Left ventricle myocardium inferior (tissue), 1 donor: Measurements from ENCODE around the gene BCORL1. TPM values are rescaled to one million over a fixed set of nuclear protein-coding genes. Genes with fewer than 3 reads are reported as not detected.

Source experiments
- DNase-seq: peaks from one replicate; pipeline ENCODE4 v3.0.0-alpha.2; 2020
- H3K27ac ChIP-seq: fragments of 200-600 bp; replicated peaks from 2 replicates; pipeline ENCODE4 v1.8.0; 2021
- H3K27me3 ChIP-seq: fragments of 200-600 bp; 2 replicates; pipeline ENCODE4 v1.8.0; 2021; ENCODE audit warnings: low read depth
- H3K36me3 ChIP-seq: fragments of 200-600 bp; 2 replicates; pipeline ENCODE4 v1.8.0; 2021
- H3K4me1 ChIP-seq: fragments of 200-600 bp; 2 replicates; pipeline ENCODE4 v1.8.0; 2021
- H3K4me3 ChIP-seq: fragments of 200-600 bp; 2 replicates; pipeline ENCODE4 v1.8.0; 2021; ENCODE audit warnings: mild to moderate bottlenecking, moderate library complexity
- H3K9me3 ChIP-seq: fragments of 200-600 bp; replicated peaks from 2 replicates; pipeline ENCODE4 v1.8.0; 2021
- intact Hi-C: fragments of 100-400 bp; cut with micrococcal nuclease; formaldehyde crosslinking; loops from one replicate; pipeline ENCODE4 v1.11.0; 2022
- total RNA-seq: library from RNA; stranded (reverse); fragmentation: NEBNext Ultra II Directional; extraction: Animal tissue kit (Norgen Biotek cat#: 25700); gene quantifications from one replicate; pipeline ENCODE4 v1.2.1, GENCODE V29; 2021
- TF ChIP-seq, protein P1 (sequence below): fragments of 200-600 bp; IDR thresholded peaks from 2 replicates; pipeline ENCODE4 v1.8.0; 2021; ENCODE audit warnings: antibody characterized with exemption, mild to moderate bottlenecking, borderline replicate concordance
- donor health status: DM: no; HTN: yes; CAD: no; lungs with severe emphysema.

Gene BCORL1
- total RNA-seq, 1 donor from 2014 or later = 8.2 TPM

- no peaks in the 10 kb centered on the region for H3K27me3 ChIP-seq
- intact Hi-C loops = no loop called here
- H3K36me3 ChIP-seq = peaks cover 9% of the 10 kb centered on the region
Observed at GRCh38 chrX:130002541-130002940, 20.1 kb downstream of the BCORL1 start.

DNA sequence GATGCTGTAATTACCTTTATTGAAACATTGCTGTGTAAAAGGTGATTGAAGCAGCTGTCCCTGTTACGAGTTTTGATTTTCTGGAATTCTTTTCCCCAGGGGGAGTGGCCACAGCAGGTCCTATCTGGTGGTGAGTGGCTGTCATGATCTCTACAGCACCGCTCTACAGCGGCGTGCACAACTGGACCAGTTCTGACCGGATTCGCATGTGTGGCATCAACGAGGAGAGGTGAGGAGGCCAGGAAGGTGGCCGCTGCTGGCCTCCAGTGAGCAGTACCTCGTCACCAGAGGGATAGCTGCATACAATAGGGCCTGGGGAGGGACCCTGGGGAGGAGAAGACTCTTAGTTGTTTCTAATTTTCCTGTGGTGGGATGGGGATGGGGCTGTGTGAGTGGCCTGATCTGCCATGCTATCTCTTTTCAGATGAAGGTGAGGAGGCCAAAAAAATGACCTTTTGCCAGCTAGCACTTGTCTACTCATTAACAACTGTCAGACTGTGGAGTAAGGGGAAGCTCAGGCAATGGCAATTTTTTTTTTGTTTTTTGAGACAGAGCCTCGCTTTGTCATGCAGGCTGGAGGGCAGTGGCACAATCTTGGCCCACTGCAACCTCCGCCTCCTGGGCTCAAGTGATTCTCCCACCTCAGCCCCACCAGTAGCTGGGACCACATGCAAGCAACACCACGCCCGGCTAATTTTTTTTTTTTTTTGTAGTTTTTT lies 22.8 kb downstream of the BCORL1 start:
- H3K27me3 ChIP-seq = no peaks in the 10 kb centered on the region
- TF ChIP-seq, protein P1, sequence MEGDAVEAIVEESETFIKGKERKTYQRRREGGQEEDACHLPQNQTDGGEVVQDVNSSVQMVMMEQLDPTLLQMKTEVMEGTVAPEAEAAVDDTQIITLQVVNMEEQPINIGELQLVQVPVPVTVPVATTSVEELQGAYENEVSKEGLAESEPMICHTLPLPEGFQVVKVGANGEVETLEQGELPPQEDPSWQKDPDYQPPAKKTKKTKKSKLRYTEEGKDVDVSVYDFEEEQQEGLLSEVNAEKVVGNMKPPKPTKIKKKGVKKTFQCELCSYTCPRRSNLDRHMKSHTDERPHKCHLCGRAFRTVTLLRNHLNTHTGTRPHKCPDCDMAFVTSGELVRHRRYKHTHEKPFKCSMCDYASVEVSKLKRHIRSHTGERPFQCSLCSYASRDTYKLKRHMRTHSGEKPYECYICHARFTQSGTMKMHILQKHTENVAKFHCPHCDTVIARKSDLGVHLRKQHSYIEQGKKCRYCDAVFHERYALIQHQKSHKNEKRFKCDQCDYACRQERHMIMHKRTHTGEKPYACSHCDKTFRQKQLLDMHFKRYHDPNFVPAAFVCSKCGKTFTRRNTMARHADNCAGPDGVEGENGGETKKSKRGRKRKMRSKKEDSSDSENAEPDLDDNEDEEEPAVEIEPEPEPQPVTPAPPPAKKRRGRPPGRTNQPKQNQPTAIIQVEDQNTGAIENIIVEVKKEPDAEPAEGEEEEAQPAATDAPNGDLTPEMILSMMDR = no peak
- DNase-seq = no peak
- H3K27ac ChIP-seq = no peak overlapping the region
- peaks cover 10% of the 10 kb centered on the region for H3K36me3 ChIP-seq
- no peaks in the 10 kb centered on the region for H3K9me3 ChIP-seq
- H3K4me1 ChIP-seq = no peaks in the 10 kb centered on the region
- no peak overlapping the region for H3K4me3 ChIP-seq
- intact Hi-C loops = no loop called here

More at GRCh38 chrX:130002541-130002940, 20.1 kb downstream of the BCORL1 start:
- no peak for DNase-seq
- H3K27ac ChIP-seq = no peak overlapping the region
- H3K4me1 ChIP-seq = no peaks in the 10 kb centered on the region
- no peaks in the 10 kb centered on the region for H3K9me3 ChIP-seq
- TF ChIP-seq, protein P1 = no peak
- no peak overlapping the region for H3K4me3 ChIP-seq

DNA sequence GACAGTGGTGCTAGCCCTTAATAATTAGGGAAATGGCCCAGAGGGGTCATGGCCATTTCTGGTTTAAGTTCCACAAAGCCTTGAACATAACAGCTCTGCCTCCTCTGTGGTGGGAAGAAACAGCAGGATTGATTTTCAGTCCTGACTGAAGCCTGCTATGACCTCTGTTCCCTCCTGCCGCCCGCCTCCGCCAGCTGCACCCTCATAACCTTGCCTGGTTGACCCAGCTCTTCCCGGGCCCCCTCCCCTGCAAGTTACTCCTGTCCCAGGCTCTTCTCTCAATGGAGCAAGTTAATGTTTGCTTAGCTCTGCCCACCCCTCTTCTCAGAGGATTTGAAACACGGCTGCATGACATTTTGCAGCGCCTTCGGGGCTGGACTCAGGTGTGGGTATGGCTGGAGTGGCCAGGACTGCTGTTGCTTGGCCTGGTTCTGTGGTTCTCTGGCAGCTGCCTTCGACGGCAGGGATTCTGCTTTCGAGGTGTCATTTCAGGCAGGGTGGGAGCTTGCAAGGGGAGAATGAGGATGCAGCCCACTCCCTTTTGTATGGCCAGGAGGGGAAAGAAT lies 27.3 kb downstream of the BCORL1 start:
- intact Hi-C loops = no loop called here

GRCh38 chrX:130012683-130013082 lies 30.2 kb downstream of the BCORL1 start:
- Histone ChIP-seq H3K9me3 (no peaks in the 10 kb centered on the region), H3K27me3 (no peaks in the 10 kb centered on the region), H3K4me1 (no peaks in the 10 kb centered on the region), H3K36me3 (peaks cover 6% of the 10 kb centered on the region), H3K27ac (no peak overlapping the region), H3K4me3 (no peak overlapping the region)
- no peak for DNase-seq
- intact Hi-C loops = no loop called here
- TF ChIP-seq, protein P1 = no peak

More for the DNA sequence above, 27.3 kb downstream of the BCORL1 start:
- Histone ChIP-seq H3K9me3 (no peaks in the 10 kb centered on the region), H3K27ac (no peak overlapping the region), H3K36me3 (peaks cover 10% of the 10 kb centered on the region), H3K4me3 (no peak overlapping the region), H3K27me3 (no peaks in the 10 kb centered on the region), H3K4me1 (no peaks in the 10 kb centered on the region)
- no peak for DNase-seq
- TF ChIP-seq, protein P1 = no peak

- H3K9me3 ChIP-seq = no peaks in the 10 kb centered on the region
- H3K27me3 ChIP-seq = no peaks in the 10 kb centered on the region
- no peak for DNase-seq
- TF ChIP-seq, protein P1 = no peak
- H3K4me1 ChIP-seq = peaks cover 6% of the 10 kb centered on the region
- intact Hi-C loops = no loop called here
- no peak overlapping the region for H3K4me3 ChIP-seq
- H3K27ac ChIP-seq = no peak overlapping the region
- H3K36me3 ChIP-seq = peaks cover 6% of the 10 kb centered on the region
Observed at GRCh38 chrX:130013661-130014060, 31.2 kb downstream of the BCORL1 start.
